ENCODE results near the gene ZIC1. TPM values are rescaled to one million over a fixed set of nuclear protein-coding genes. Genes with fewer than 3 reads are reported as not detected.

The ZIC1 gene
- total RNA-seq, 1 experiment from 2014 or later = 0.36 TPM

DNA sequence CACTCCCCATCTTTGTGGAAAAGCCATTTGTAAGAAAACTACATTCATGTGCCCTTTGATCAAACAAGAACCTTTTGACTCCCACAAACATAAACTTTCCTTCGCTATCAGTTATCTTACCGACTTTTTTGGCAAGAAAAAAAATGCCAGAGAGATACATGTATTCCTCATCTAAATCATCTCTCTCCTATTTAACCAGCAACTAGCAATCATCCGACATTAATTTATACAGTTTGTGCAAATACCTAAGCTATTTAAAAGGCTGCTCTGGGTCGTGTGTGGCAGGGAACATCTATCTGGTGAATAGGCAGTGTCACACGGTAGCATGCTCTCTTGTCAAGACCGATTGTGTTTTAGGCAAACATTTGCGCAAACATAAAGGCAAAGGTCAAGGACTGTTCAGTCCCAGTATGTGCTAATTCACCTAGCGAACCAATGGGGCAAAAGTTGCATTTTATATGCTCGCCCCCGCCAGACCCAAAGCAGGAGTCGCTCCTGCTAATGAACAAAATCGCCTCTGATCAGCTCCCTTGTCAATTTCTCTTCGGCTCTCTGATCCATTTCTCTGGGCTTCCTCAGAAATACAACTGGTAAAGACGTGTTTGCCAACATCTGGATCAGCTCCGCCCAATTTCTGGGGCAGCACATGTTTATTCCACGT is 40.5 kb upstream of the ZIC1 start:
- no TSS peak for BruUV-seq (replicated peaks)
- POLR2A ChIA-PET = no interaction called here
- H3K4me3 ChIP-seq (ENCODE audit: low read depth in 2 of 2, low read length in 2 of 2) = no peak overlapping the region
- H3K36me3 ChIP-seq (ENCODE audit: control insufficient read depth, insufficient read depth, low read length) = no peaks in the 10 kb centered on the region
- H3K27ac ChIP-seq (ENCODE audit: low read length) = no peak overlapping the region
- DNase-seq (ENCODE audit: low read depth, low spot score) = no peak
- TF ChIP-seq TCF7L2 (IDR thresholded peaks at IDR 0.05; ENCODE audit: low read depth, low read length) (no peak), SIN3A (IDR thresholded peaks at IDR 0.05; ENCODE audit: borderline replicate concordance, insufficient read depth, low read depth, low read length) (no peak), REST (IDR thresholded peaks at IDR 0.05; ENCODE audit: insufficient read depth in 1 of 2, low read depth in 2 of 2, low read length in 1 of 2) (no peak), POLR2AphosphoS5 (IDR thresholded peaks at IDR 0.05; ENCODE audit: low read depth, low read length) (no peak)
- TF ChIP-seq, protein P1, sequence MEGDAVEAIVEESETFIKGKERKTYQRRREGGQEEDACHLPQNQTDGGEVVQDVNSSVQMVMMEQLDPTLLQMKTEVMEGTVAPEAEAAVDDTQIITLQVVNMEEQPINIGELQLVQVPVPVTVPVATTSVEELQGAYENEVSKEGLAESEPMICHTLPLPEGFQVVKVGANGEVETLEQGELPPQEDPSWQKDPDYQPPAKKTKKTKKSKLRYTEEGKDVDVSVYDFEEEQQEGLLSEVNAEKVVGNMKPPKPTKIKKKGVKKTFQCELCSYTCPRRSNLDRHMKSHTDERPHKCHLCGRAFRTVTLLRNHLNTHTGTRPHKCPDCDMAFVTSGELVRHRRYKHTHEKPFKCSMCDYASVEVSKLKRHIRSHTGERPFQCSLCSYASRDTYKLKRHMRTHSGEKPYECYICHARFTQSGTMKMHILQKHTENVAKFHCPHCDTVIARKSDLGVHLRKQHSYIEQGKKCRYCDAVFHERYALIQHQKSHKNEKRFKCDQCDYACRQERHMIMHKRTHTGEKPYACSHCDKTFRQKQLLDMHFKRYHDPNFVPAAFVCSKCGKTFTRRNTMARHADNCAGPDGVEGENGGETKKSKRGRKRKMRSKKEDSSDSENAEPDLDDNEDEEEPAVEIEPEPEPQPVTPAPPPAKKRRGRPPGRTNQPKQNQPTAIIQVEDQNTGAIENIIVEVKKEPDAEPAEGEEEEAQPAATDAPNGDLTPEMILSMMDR (IDR thresholded peaks at IDR 0.05) = no peak
- CTCF ChIA-PET = no interaction called here
- H3K4me1 ChIP-seq (ENCODE audit: control insufficient read depth, insufficient read depth, low read length) = no peaks in the 10 kb centered on the region
- no peak for ATAC-seq
- in situ Hi-C loops (cut with HindIII; ENCODE audit: low pct_unique_long_range_greater_than_20kb, low sequenced_read_pairs) = no loop called here
- peaks cover 50% of the 10 kb centered on the region for H3K27me3 ChIP-seq (ENCODE audit: control insufficient read depth, insufficient read depth, low read length)
- H3K9me3 ChIP-seq (ENCODE audit: control insufficient read depth, insufficient read depth, low read depth, low read length) = no peaks in the 10 kb centered on the region
- intact Hi-C loops (cut with micrococcal nuclease; ENCODE audit: unreplicated experiment) = no loop called here

GRCh38 chr3:147369231-147369630 is 39.9 kb upstream of the ZIC1 start:
- TF ChIP-seq, protein P1 (IDR thresholded peaks at IDR 0.05) = no peak
- TF ChIP-seq REST (IDR thresholded peaks at IDR 0.05; ENCODE audit: insufficient read depth in 1 of 2, low read depth in 2 of 2, low read length in 1 of 2) (no peak), POLR2AphosphoS5 (IDR thresholded peaks at IDR 0.05; ENCODE audit: low read depth, low read length) (no peak), SIN3A (IDR thresholded peaks at IDR 0.05; ENCODE audit: borderline replicate concordance, insufficient read depth, low read depth, low read length) (no peak), TCF7L2 (IDR thresholded peaks at IDR 0.05; ENCODE audit: low read depth, low read length) (no peak)
- H3K27ac ChIP-seq (ENCODE audit: low read length) = no peak overlapping the region
- intact Hi-C loops (cut with micrococcal nuclease; ENCODE audit: unreplicated experiment) = no loop called here
- ATAC-seq (no peak), DNase-seq (ENCODE audit: low read depth, low spot score) (no peak)
- H3K27me3 ChIP-seq (ENCODE audit: control insufficient read depth, insufficient read depth, low read length) = peaks cover 48% of the 10 kb centered on the region
- BruUV-seq (replicated peaks) = no TSS peak
- in situ Hi-C loops (cut with HindIII; ENCODE audit: low pct_unique_long_range_greater_than_20kb, low sequenced_read_pairs) = no loop called here
- H3K9me3 ChIP-seq (ENCODE audit: control insufficient read depth, insufficient read depth, low read depth, low read length) = no peaks in the 10 kb centered on the region
- no peak overlapping the region for H3K4me3 ChIP-seq (ENCODE audit: low read depth in 2 of 2, low read length in 2 of 2)
- H3K4me1 ChIP-seq (ENCODE audit: control insufficient read depth, insufficient read depth, low read length) = no peaks in the 10 kb centered on the region
- CTCF ChIA-PET = no interaction called here
- POLR2A ChIA-PET = no interaction called here
- no peaks in the 10 kb centered on the region for H3K36me3 ChIP-seq (ENCODE audit: control insufficient read depth, insufficient read depth, low read length)
